Measurements from ENCODE around the gene NR3C2. TPM values are rescaled to one million over a fixed set of nuclear protein-coding genes. Genes with fewer than 3 reads are reported as not detected.
A peak's percentile ranks its signal among the peaks of the same experiment; 100 is the strongest.

The NR3C2 gene
- total and polyA plus RNA-seq, 10 of the 15 experiments (the other 5 are each of a cell fraction or from before 2014, with no cell fraction given): 0.05 to 0.11 (median 0.08) TPM; not detected in 4

- H3K79me2 ChIP-seq (ENCODE audit: control insufficient read depth, insufficient read depth, low read length): no peaks in the 10 kb centered on the region
- ChIA-PET SMC1A (ENCODE audit: uncharacterized antibody, unreplicated experiment) (no interaction called here), RAD21 (ENCODE audit: unreplicated experiment) (no interaction called here), POLR2A (no interaction called here), CTCF (no interaction called here)
- no peak overlapping the region for H3K4me3 ChIP-seq
- H3K9me3 ChIP-seq (replicated peaks; ENCODE audit: control insufficient read depth, insufficient read depth, low read length): no peaks in the 10 kb centered on the region
- intact Hi-C loops (cut with micrococcal nuclease; ENCODE audit: unreplicated experiment): no loop called here
- no TSS peak for BruUV-seq (replicated peaks)
- FAIRE-seq (no peak), DNase-seq (ENCODE audit: low read depth, low spot score) (no peak), ATAC-seq (peak; percentile 30)
- no peaks in the 10 kb centered on the region for H3K36me3 ChIP-seq (ENCODE audit: control insufficient read depth in 2 of 2, insufficient read depth in 2 of 2, low read length in 1 of 2)
- no peak overlapping the region for H3K4me2 ChIP-seq (ENCODE audit: control insufficient read depth, insufficient read depth)
- H3K27me3 ChIP-seq (replicated peaks in 1 of 2; ENCODE audit: control insufficient read depth in 2 of 2, insufficient read depth in 2 of 2, low read length in 1 of 2): no peaks in the 10 kb centered on the region
- H3K27ac ChIP-seq (ENCODE audit: control insufficient read depth, insufficient read depth): no peak overlapping the region
- H2AFZ ChIP-seq (ENCODE audit: control insufficient read depth, low read depth, low read length): no peak overlapping the region
- in situ Hi-C loops (cut with MboI): no loop called here
- H3K4me1 ChIP-seq (ENCODE audit: control insufficient read depth, insufficient read depth, low read length): no peaks in the 10 kb centered on the region
- H3K9ac ChIP-seq (ENCODE audit: control insufficient read depth, insufficient read depth, low read length): no peak overlapping the region
- H4K20me1 ChIP-seq (ENCODE audit: control insufficient read depth, insufficient read depth): no peaks in the 10 kb centered on the region
- 59% methylated on average over 17 of the region's 17 CpGs for WGBS (ENCODE audit: insufficient coverage, insufficient replicate concordance, low lambda C conversion rate, missing lambda C conversion rate)
- TF ChIP-seq SIN3A (IDR thresholded peaks at IDR 0.05; ENCODE audit: low read depth, low read length): no peak
- no peak for TF ChIP-seq SPI1 (IDR thresholded peaks at IDR 0.05; ENCODE audit: borderline replicate concordance, insufficient read depth, low read depth, low read length)
- TF ChIP-seq SMAD5 (IDR thresholded peaks at IDR 0.05; ENCODE audit: low read depth): no peak
- no peak for TF ChIP-seq KDM1A (IDR thresholded peaks at IDR 0.05; ENCODE audit: borderline replicate concordance)
- no peak for TF ChIP-seq RB1 (IDR thresholded peaks at IDR 0.05; ENCODE audit: borderline replicate concordance)
- no peak for TF ChIP-seq SKIL (IDR thresholded peaks at IDR 0.05; ENCODE audit: low read depth, poor library complexity, severe bottlenecking)
- TF ChIP-seq E4F1 (IDR thresholded peaks at IDR 0.05; ENCODE audit: borderline replicate concordance, partially characterized antibody): no peak
- no peak for TF ChIP-seq NFXL1 (IDR thresholded peaks at IDR 0.05; ENCODE audit: borderline replicate concordance)
- TF ChIP-seq ZNF24 (IDR thresholded peaks at IDR 0.05): no peak
- no peak for TF ChIP-seq E2F8 (IDR thresholded peaks at IDR 0.05; ENCODE audit: low read depth, partially characterized antibody)
- no peak for TF ChIP-seq ZNF622 (IDR thresholded peaks at IDR 0.05)
- no peak for TF ChIP-seq ZNF274 (IDR thresholded peaks at IDR 0.05; ENCODE audit: insufficient read depth, insufficient read length)
- TF ChIP-seq IKZF2 (IDR thresholded peaks at IDR 0.05): no peak
- no peak for TF ChIP-seq CREB1 (IDR thresholded peaks at IDR 0.05; ENCODE audit: low read depth)
- no peak for TF ChIP-seq E2F4 (IDR thresholded peaks at IDR 0.05; ENCODE audit: low read depth, low read length)
Measured at GRCh38 chr4:148090503-148091476, 351.4 kb downstream of the NR3C2 start.
